NCI-H2196 (cell line): ENCODE data around the gene TROAP.

Source experiments
- DNase-seq: peaks from one replicate; lab custom pipeline; 2025; ENCODE audit not compliant: unreplicated experiment; lab: John Stamatoyannopoulos, UW

Gene TROAP

GRCh38 chr12:49341777-49342065, 18.7 kb downstream of the TROAP start:
- no peak for DNase-seq

DNA sequence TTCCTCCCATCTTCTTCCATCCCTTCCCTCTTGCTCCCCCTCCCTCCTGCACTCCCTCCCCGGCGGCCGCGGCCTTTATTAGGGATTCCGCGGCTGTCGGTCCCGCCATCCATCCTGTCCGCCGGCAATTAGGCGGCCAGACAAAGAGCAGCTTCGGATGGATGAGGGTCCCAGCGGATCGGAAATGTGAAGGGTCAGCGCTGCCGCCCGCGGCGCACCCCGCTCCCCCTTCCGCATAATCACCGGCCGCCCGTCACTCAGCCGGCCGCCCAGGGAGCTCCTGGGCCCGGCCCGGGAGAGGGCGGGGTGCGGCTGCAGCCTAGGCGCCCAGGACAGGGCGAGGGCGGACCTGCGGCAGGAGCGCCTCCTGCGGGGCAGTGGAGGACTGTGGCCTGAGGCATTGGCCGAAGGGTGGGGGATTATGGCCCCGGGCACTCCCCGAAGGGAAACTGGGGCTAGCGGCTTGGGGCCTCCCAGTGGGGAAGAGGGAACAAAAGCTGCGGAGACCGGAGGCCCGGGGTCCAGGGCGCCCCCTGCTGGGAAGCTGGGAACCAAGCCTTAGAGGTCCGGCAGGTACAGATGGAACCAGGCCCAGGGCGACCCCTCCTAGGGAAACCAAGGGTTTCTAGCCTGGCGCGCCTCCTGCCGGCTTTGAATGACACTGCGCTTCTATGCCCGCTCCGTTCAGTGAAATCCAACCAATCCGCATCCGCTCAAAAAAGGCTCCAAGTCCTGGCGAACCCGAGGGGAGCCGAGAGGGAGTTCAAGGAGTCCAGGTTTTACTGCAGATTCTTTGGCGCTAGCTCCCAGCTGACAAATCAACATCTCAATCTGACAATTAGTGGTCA, 19.2 kb downstream of the TROAP start:
- DNase-seq: peak; percentile 83

DNA sequence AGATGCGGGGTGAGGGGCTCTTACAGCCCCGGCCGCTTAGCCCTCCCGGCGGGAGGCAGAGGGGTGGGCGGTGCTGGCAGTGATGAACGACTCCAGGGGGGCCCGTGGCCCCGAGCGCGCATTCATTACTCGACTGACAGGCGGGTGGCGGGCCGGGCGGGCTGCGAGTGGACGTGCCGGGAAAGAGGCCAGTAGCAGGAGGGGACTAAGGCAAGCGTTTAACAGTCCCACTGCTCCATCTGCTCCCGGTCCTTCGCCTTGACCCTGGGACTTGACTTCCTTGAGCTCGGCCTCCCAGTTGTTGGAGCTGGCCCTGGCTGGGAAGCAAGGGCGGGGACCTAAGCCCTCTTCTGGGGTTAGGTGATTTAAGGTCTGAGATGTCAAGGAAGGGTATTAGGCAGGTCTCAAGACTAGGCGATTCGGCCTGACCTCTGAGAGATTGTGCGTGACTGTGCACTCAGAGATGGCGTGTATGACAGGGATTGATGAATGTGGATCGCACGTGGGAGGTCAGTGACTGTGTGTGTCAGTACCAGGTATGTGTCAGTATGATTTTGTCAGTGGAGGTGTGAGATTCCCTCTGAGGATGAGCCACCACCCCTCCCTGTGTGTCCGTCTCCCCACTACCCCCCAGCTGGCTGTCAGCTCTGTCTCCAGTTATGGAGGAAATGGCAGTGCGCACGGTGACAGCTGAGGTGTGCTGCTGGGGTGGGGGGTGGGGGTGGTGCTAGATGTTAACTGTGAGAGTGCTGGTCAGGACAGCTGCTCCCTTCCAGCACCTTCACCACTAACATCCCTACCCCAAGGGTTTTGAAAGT, 20.1 kb downstream of the TROAP start:
- DNase-seq: no peak

DNA sequence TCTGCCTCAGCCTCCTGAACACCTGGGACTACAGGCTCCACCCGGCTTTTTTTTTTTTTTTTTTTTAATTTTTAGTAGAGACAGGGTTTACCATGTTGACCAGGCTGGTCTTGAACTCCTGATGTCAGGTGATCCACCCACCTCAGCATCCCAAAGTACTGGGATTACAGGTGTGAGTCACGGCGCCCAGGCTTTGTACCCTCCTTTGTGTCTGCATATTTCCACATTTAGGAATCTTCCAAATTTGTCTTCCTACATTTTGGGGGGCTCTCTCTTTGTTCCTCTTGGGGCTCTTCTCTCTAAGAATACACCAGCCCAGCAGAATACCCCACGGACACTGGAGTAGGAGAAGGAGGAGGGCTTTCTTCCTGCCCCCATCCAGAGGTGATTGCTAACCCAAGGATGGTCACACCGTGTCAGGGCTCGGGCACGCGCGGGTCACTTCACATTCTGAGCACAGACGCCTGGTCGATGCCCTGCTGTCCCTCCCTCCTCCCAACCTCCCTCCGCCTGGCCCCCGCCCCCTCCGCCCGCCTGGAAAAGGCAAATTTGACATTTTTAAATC, 21.5 kb downstream of the TROAP start:
- no peak for DNase-seq

DNA sequence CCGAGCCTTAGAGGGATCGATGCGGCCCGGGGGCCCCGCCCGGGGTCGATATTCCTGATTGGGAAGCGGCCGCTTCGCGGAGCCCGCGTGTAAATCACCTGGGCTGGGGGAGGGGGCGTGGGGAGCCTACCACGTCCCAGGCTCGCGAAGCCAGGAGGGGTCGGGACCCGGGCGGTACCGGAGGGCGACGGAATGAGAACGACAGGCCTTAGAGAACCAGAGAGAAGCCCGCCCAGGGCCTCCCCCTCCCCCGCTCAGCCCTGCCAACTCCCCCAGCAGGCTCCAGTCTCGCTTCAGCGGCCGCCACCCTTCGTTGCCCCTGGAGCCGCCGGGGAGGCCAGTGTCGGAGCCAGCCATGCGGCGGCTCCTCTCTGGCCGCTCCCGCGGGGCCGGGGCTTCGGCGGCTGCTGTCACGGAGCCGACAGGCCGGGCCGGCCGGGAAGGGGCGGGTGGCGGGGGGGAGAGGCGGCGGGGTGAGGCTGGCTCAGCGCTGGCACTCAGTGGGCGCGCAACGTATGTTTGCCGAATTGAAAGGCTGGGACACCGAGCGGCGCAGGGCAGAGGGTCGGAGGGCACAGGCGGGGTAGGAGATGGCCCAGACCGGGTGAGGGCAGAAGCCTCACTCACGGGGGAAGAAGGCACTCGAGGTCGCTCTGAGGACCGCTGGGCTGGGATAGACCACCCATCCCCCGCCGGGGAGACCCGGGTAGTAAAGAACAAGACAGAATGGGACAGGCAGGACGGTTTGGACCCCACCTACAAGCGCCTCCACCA, 22.2 kb downstream of the TROAP start:
- peak; percentile 57 for DNase-seq

- no peak for DNase-seq
These were observed 23.0 kb downstream of the TROAP start for GRCh38 chr12:49345825-49346658.

DNA sequence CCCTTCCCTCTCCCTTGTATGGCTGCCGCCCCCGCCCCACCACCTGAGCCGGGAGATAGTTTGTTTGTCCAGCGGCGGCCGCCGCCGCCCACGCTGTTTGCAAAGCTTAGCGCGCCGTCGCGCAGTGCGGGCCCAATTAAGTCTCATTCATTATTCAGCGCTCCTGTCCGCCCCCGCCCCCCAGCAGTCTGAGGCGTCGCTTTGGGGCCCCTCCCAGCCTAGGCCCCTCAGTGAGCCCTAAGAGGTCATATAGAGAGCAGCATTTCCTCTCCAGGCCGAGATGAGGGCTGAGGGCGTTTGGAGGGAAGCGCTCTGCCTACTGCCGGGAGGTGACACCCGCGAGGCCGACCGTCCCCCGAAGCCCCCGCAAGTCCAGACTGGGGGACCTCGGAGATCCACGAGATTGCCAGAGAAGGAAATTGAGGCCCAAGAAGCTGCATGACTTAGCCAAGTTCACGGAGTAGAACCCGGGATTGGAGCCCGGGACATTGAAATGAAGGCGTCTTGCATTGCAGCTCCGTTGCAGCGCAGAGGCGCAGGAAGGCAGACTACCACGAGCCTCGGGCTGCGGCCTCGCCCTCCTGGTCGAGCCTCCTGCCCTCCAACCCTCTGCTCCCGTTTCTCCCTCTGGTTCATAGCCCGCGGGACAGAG, 23.7 kb downstream of the TROAP start, which contains the start of gene DNAJC22:
Gene DNAJC22 (plus strand): TSS at position 230 of the 652 bp plus-strand sequence. CDS start 1,985 bp downstream, outside the sequence.
- peak; percentile 44 for DNase-seq

- peak; percentile 96 for DNase-seq
These were observed 24.5 kb downstream of the TROAP start for GRCh38 chr12:49347311-49348193.

DNA sequence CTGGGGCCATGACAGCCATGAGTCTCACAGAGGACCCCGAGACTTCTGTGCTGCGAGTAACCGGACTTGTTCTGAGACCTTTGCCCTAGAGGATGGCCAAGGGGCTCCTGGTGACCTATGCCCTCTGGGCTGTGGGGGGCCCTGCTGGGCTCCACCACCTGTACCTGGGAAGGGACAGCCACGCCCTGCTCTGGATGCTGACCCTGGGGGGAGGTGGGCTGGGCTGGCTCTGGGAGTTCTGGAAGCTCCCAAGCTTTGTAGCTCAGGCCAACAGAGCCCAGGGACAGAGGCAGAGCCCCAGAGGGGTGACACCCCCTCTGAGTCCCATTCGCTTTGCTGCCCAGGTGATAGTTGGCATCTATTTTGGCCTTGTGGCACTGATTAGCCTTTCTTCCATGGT, 25.7 kb downstream of the TROAP start:
- DNase-seq: no peak

- no peak for DNase-seq
These were observed 26.2 kb downstream of the TROAP start for GRCh38 chr12:49349266-49349665.

DNA sequence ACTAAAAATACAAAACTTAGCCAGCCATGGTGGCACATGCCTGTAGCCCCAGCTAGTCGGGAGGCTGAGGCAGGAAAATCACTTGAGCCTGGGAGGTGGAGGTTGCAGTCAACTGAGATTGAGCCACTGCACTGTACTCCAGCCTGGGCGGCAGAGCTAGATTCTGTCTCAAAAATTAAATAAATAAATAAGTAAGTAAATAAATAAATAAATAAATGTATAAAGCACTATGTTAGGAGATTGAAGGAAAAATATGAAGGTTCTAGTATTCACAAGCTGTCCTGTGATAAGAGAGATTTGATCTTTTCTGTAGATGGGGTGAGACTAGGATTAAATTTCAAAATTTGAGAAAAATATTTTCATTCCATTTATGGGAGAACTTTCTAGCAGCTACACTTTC, 29.3 kb downstream of the TROAP start:
- no peak for DNase-seq

- DNase-seq: no peak
These were observed 32.9 kb downstream of the TROAP start for GRCh38 chr12:49355913-49356312.

DNA sequence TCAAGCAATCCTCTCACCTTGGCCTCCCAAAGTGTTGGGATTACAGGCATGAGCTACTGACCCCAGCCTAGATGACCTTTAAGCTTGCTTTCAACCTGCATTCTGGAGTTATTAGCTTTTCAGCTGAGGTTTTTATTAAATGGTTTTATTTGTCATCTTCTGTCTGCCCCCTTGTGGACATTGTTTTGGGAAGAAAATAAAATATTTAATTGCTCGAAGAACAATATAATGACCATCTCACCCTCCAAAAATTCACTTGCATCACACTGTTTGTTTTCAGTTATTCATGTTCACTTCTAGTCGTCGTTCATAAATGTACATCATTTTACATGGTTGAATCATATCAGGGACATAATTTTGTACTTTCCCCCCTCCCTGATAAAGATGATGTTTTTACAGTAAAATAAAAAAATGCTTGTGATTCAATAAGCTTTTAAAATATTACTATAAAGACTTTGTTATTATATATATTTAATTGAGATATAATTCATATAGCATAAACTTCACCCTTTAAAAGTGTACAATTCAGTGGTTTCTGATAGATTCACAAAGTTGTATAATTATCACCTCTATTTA, 34.1 kb downstream of the TROAP start:
- DNase-seq: peak; percentile 52

DNA sequence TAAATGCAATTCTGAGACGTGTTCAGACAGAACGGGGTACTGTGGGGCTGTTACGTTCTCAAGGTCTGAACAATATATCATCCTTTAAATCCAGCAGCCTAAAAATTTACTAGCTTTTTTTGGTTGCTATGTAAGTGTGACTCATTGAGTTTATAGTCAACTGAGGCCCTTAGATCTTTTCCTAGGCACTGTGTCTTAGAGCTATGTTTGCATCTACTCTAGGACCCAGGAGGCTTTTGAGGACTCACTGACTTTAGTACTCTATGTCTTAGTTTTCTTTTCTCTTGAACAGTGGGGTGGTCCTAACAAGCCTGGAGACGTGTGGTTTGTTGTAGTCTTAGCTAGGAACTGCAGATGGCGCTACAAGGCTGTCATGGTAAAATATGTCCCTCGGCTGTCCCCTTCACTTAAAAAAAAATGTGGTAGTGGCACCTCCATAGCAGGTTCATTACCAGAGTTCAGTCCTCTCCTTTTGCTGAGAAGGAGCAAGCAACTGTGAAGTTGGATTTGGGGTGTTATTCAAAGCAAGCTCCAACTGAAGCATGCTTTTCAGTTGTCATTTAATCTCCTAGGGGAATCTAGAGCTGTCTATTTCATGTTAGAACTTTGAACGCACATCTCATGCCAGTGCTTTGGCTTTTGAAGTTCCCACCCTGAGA, 35.6 kb downstream of the TROAP start:
- peak; percentile 66 for DNase-seq

GRCh38 chr12:49359671-49360070, 36.6 kb downstream of the TROAP start:
- no peak for DNase-seq

- no peak for DNase-seq
These were observed 39.0 kb downstream of the TROAP start for GRCh38 chr12:49362077-49362476.

- DNase-seq: no peak
These were observed 41.9 kb downstream of the TROAP start for GRCh38 chr12:49364989-49365388.

DNA sequence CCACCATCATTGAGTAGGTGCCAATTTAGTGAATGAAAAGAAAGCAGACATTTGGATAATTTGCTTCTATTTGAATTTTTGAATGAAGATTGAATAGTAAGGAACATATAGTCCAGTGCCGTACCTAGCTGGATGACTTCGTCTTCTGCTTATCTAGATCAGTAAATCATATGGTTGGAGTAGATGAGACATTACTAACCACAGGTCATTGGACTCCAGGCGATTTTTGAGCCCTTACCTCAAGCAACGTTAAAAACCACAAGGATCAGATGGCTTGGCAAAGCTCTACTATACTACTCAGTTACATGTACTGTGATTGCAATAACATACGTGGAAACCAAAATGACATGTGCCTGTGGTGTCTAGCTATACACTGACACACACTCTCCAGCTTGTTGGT, 42.5 kb downstream of the TROAP start:
- DNase-seq: no peak
